Measurements from ENCODE around the gene ADAMTSL2.

GRCh38 chr9:133584167-133584558, 49.7 kb downstream of the ADAMTSL2 start:
- no peak for TF ChIP-seq CTCF (IDR thresholded peaks at IDR 0.05; ENCODE audit: low read depth, low read length)
- TF ChIP-seq EZH2phosphoT487 (IDR thresholded peaks at IDR 0.05; ENCODE audit: low read depth): no peak
